PC-3 (cell line): Measurements from ENCODE around the gene MYH13. TPM values are rescaled to one million over a fixed set of nuclear protein-coding genes. Genes with fewer than 3 reads are reported as not detected.

Experiments
- ATAC-seq: fragments of 200-7000 bp; cut with Tn5 transposase; 2 replicates; pipeline ENCODE4 v1.9.1; 2020; ENCODE audit warnings: mild to moderate bottlenecking, moderate library complexity
- BruUV-seq: library from RNA; stranded (reverse); fragments of 400-500 nt; replicated peaks from 2 replicates; lab custom pipeline; 2021; lab: Mats Ljungman, UMichigan
- CTCF ChIA-PET: fragments of 300-600 bp; sonication (Branson Sonifier 250); formaldehyde crosslinking; loops from one replicate; lab custom pipeline; 2022; ENCODE audit warnings: antibody characterized with exemption; lab: Charles Lee
- POLR2A ChIA-PET: fragments of 300-600 bp; sonication (Branson Sonifier 250); formaldehyde crosslinking; loops from one replicate; lab custom pipeline; 2022; ENCODE audit warnings: antibody characterized with exemption; ENCODE audit not compliant: unreplicated experiment; lab: Charles Lee
- DNase-seq: peaks from one replicate; pipeline ENCODE4 v3.0.0-alpha.2; 2015
- H2AFZ ChIP-seq: fragments of 300-600 bp; sonication (generic); 2 replicates; pipeline ENCODE4 v1.6.0; 2016; ENCODE audit warnings: antibody characterized with exemption, low read length
- H3F3A ChIP-seq: fragments of 300-600 bp; sonication (generic); one replicate; pipeline ENCODE4 v1.6.0; 2017; ENCODE audit warnings: antibody characterized with exemption, low read length, control low read depth, mild to moderate bottlenecking; ENCODE audit not compliant: unreplicated experiment
- H3K27ac ChIP-seq: fragments of 300-600 bp; sonication (generic); 2 replicates; pipeline ENCODE4 v1.5.1; 2016; ENCODE audit warnings: mild to moderate bottlenecking, low read length
- H3K27me3 ChIP-seq: fragments of 300-600 bp; sonication (generic); 2 replicates; pipeline ENCODE4 v1.6.1; 2016; ENCODE audit warnings: low read length, mixed read lengths
- H3K36me3 ChIP-seq: fragments of 300-600 bp; sonication (generic); 2 replicates; pipeline ENCODE4 v1.6.1; 2016; ENCODE audit warnings: low read depth, mixed run types, low read length, mixed read lengths
- H3K4me1 ChIP-seq: fragments of 300-600 bp; sonication (generic); 2 replicates; pipeline ENCODE4 v1.5.1; 2016; ENCODE audit warnings: low read length; ENCODE audit not compliant: insufficient read depth
- H3K4me2 ChIP-seq: fragments of 300-600 bp; sonication (generic); 2 replicates; pipeline ENCODE4 v1.6.0; 2016; ENCODE audit warnings: low read length
- H3K4me3 ChIP-seq: fragments of 300-600 bp; sonication (generic); 2 replicates; pipeline ENCODE4 v1.5.1; 2016; ENCODE audit warnings: mild to moderate bottlenecking, low read length, mixed read lengths
- H3K79me2 ChIP-seq: fragments of 300-600 bp; sonication (generic); 2 replicates; pipeline ENCODE4 v1.6.1; 2017; ENCODE audit warnings: low read length, mixed read lengths
- H3K9ac ChIP-seq: fragments of 300-600 bp; sonication (generic); 2 replicates; pipeline ENCODE4 v1.6.0; 2016; ENCODE audit warnings: mild to moderate bottlenecking, low read length
- H3K9me2 ChIP-seq: fragments of 300-600 bp; sonication (generic); replicated peaks from 2 replicates; pipeline ENCODE4 v1.6.1; 2016; ENCODE audit warnings: mixed run types, low read length, mixed read lengths
- H3K9me3 ChIP-seq: fragments of 300-600 bp; sonication (generic); 2 replicates; pipeline ENCODE4 v1.6.1; 2016; ENCODE audit warnings: low read length, mixed read lengths
- H4K20me1 ChIP-seq: fragments of 300-600 bp; sonication (generic); 2 replicates; pipeline ENCODE4 v1.6.1; 2016; ENCODE audit warnings: low read length, mixed read lengths
- CTCF ChIP-seq: fragments of 300-600 bp; sonication (generic); conservative IDR thresholded peaks from 2 replicates; pipeline ENCODE4 v1.5.1; 2017; ENCODE audit warnings: antibody characterized with exemption, low read depth, mild to moderate bottlenecking, low read length
- EZH2 ChIP-seq: fragments of 300-600 bp; sonication (generic); IDR thresholded peaks from one replicate; pipeline ENCODE4 v1.6.1; 2017; ENCODE audit warnings: antibody characterized with exemption, mild to moderate bottlenecking, low read length; ENCODE audit not compliant: unreplicated experiment
- EZH2phosphoT487 ChIP-seq: fragments of 300-600 bp; sonication (generic); IDR thresholded peaks from 2 replicates; pipeline ENCODE4 v1.6.1; 2018; ENCODE audit warnings: mild to moderate bottlenecking, antibody characterized with exemption, low read length, borderline replicate concordance
- intact Hi-C: fragments of 100-400 bp; cut with micrococcal nuclease; formaldehyde crosslinking; loops from 2 replicates; pipeline ENCODE4 v1.9.0; 2023
- total RNA-seq: library from RNA; depleted of rRNA; stranded (reverse); fragments of >200 nt; gene quantifications from 2 replicates; pipeline ENCODE4 v1.2.3, GENCODE V29; 2014

MYH13 gene
- total RNA-seq, 1 experiment from 2014 or later: not detected

GRCh38 chr17:10305398-10305797 is 67.4 kb downstream of the MYH13 start:
- no peaks in the 10 kb centered on the region for H3K36me3 ChIP-seq
- no peaks in the 10 kb centered on the region for H3K27me3 ChIP-seq
- ChIA-PET CTCF (no interaction called here), POLR2A (no interaction called here)
- H2AFZ ChIP-seq: no peak overlapping the region
- DNase-seq (no peak), ATAC-seq (no peak)
- no peaks in the 10 kb centered on the region for H3F3A ChIP-seq
- no peaks in the 10 kb centered on the region for H3K4me1 ChIP-seq
- H3K9ac ChIP-seq: no peak overlapping the region
- no peaks in the 10 kb centered on the region for H3K9me2 ChIP-seq
- no TSS peak for BruUV-seq
- no peak overlapping the region for H3K4me2 ChIP-seq
- H3K9me3 ChIP-seq: no peaks in the 10 kb centered on the region
- intact Hi-C loops: no loop called here
- H3K4me3 ChIP-seq: no peak overlapping the region
- no peak overlapping the region for H3K27ac ChIP-seq
- H4K20me1 ChIP-seq: no peaks in the 10 kb centered on the region
- no peak for TF ChIP-seq CTCF
- no peak for TF ChIP-seq EZH2phosphoT487
- no peak for TF ChIP-seq EZH2
- no peaks in the 10 kb centered on the region for H3K79me2 ChIP-seq

DNA sequence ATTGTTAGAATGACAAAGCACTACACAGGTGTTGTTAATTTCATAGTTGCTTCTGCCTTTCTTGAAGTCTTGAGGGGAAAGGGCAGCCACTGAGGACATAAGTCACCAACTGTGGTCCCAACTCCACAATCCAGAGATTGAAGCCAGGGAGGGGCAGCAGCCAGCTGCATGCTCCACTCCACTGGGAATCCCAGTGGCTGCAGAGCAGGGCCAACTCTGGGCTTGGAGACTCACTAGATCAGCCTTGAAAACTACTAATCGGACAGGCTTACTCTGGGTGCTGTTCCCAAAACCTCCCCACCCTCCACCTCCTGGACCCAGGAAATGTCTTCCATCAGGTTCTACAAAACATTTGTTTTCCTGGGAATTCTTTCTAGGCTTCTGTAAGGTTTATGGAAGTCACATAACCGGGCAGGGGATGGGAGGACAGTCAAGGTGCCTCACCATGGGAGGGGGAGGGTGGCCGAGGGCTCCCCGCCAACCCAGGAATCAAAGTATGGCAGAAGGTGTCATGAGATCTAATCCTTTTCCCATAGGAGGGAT is 68.0 kb downstream of the MYH13 start:
- intact Hi-C loops: no loop called here
- H3K4me1 ChIP-seq: no peaks in the 10 kb centered on the region
- H3K36me3 ChIP-seq: no peaks in the 10 kb centered on the region
- H3K9ac ChIP-seq: no peak overlapping the region
- no peak overlapping the region for H3K27ac ChIP-seq
- H3K9me3 ChIP-seq: no peaks in the 10 kb centered on the region
- no TSS peak for BruUV-seq
- H2AFZ ChIP-seq: no peak overlapping the region
- H3K79me2 ChIP-seq: no peaks in the 10 kb centered on the region
- H3K4me3 ChIP-seq: no peak overlapping the region
- ChIA-PET POLR2A (no interaction called here), CTCF (no interaction called here)
- no peaks in the 10 kb centered on the region for H3K9me2 ChIP-seq
- H4K20me1 ChIP-seq: no peaks in the 10 kb centered on the region
- TF ChIP-seq CTCF (no peak), EZH2phosphoT487 (no peak), EZH2 (no peak)
- no peak for DNase-seq
- no peaks in the 10 kb centered on the region for H3F3A ChIP-seq
- ATAC-seq: no peak
- H3K27me3 ChIP-seq: no peaks in the 10 kb centered on the region
- H3K4me2 ChIP-seq: no peak overlapping the region

DNA sequence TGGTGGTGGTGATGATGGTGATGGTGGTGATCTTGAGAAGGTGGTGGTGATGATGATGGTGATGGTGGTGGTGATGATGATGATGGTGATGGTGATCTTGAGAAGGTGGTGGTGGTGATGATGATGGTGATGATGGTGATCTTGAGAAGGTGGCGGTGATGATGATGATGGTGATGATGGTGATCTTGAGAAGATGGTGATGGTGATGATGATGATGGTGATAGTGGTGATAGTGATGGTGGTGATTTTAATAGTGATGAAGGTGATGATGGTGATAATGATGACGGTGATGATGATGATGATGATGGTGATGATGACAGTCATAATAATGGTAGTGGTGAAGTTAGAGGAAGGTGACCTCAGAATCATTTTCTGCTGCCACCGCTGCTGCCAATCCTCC is 75.1 kb downstream of the MYH13 start:
- H2AFZ ChIP-seq: no peak overlapping the region
- no peaks in the 10 kb centered on the region for H3K9me3 ChIP-seq
- no peak for ATAC-seq
- H3K4me3 ChIP-seq: no peak overlapping the region
- H3K36me3 ChIP-seq: no peaks in the 10 kb centered on the region
- no peaks in the 10 kb centered on the region for H3K4me1 ChIP-seq
- no peak overlapping the region for H3K4me2 ChIP-seq
- DNase-seq: no peak
- H3F3A ChIP-seq: no peaks in the 10 kb centered on the region
- H3K27ac ChIP-seq: no peak overlapping the region
- intact Hi-C loops: loop anchor here (10.0 kb wide), 1 partner anchor 317 kb away; no protein-coding TSS in a partner anchor
- no peaks in the 10 kb centered on the region for H3K79me2 ChIP-seq
- no peaks in the 10 kb centered on the region for H4K20me1 ChIP-seq
- TF ChIP-seq EZH2phosphoT487: no peak
- no peak for TF ChIP-seq EZH2
- no peak for TF ChIP-seq CTCF
- no peak overlapping the region for H3K9ac ChIP-seq
- BruUV-seq: no TSS peak
- ChIA-PET CTCF (no interaction called here), POLR2A (no interaction called here)
- H3K9me2 ChIP-seq: no peaks in the 10 kb centered on the region
- H3K27me3 ChIP-seq: no peaks in the 10 kb centered on the region
